ENCODE data around the gene STOML1. TPM values are rescaled to one million over a fixed set of nuclear protein-coding genes. Genes with fewer than 3 reads are reported as not detected.
A peak's percentile ranks its signal among the peaks of the same experiment; 100 is the strongest.

The STOML1 gene
- total RNA-seq, 5 donors from 2014 or later (not counting 1 experiment from before 2014, with no cell fraction given) = 5.1 to 13.4 (median 12.0) TPM

GRCh38 chr15:73986055-73986775, 5.9 kb downstream of the STOML1 start:
- 66% methylated on average over 5 of the region's 7 CpGs for WGBS (ENCODE audit: insufficient coverage)
- DNase-seq (no peak), ATAC-seq (replicated peaks in 1 of 4) (no peak)
- no peak overlapping the region for H3K4me3 Mint-ChIP-seq
- H3K4me1 Mint-ChIP-seq = peaks cover 33 to 39% (median 36%) of the 10 kb centered on the region in 3 donors
- Histone ChIP-seq H3K4me3 (ENCODE audit: control insufficient read depth in 1 of 2, extremely low read depth in 1 of 2, low read length in 1 of 2) (no peak overlapping the region), H3K36me3 (ENCODE audit: control insufficient read depth in 2 of 2, extremely low read depth in 1 of 2, insufficient read depth in 1 of 2, low read length in 1 of 2) (peaks cover 13 to 17% of the 10 kb centered on the region in 2 donors), H3K9me3 (no peaks in the 10 kb centered on the region), H3K27ac (ENCODE audit: low read length) (no peak overlapping the region), H3K27me3 (replicated peaks in 1 of 2; ENCODE audit: control insufficient read depth in 2 of 2, extremely low read depth in 1 of 2, insufficient read depth in 2 of 2, low read length in 1 of 2) (peaks cover 0 to 5% of the 10 kb centered on the region in 2 experiments), H3K4me1 (ENCODE audit: control insufficient read depth in 1 of 2, extremely low read depth in 1 of 2, insufficient read depth in 2 of 2, low read length in 2 of 2) (peaks cover 1 to 39% of the 10 kb centered on the region in 2 experiments)
- peak overlapping the region in 1 of 2 donors; percentile 36 for H3K27ac Mint-ChIP-seq
- peaks cover 25% of the 10 kb centered on the region for H3K36me3 Mint-ChIP-seq
- ChIA-PET CTCF (interaction anchor here in 1 of 2 donors (0.7 to 1.2 kb wide), 3 partner anchors 8 to 17 kb away, joined by 3 to 5 read pairs (median 4); partner anchors contain the start of gene PML), POLR2A (no interaction called here)
- H3K27me3 Mint-ChIP-seq = no peaks in the 10 kb centered on the region
- H3K9me3 Mint-ChIP-seq = no peaks in the 10 kb centered on the region

GRCh38 chr15:73985101-73985873, 6.8 kb downstream of the STOML1 start:
- peak overlapping the region in 1 of 3 donors; percentile 17 for H3K4me3 Mint-ChIP-seq
- 76% methylated on average over 8 of the region's 13 CpGs for WGBS (ENCODE audit: insufficient coverage)
- ChIA-PET CTCF (interaction anchor here in 1 of 2 donors (1.1 to 1.2 kb wide), 2 partner anchors 9 to 12 kb away, joined by 3 to 5 read pairs; partner anchors contain the start of gene PML), POLR2A (no interaction called here)
- H3K27ac ChIP-seq (ENCODE audit: low read length) = no peak overlapping the region
- H3K27ac Mint-ChIP-seq = peak overlapping the region; percentile 23 to 48
- no peaks in the 10 kb centered on the region for H3K9me3 ChIP-seq
- no peaks in the 10 kb centered on the region for H3K9me3 Mint-ChIP-seq
- H3K36me3 Mint-ChIP-seq = peaks cover 25% of the 10 kb centered on the region
- no peak overlapping the region for H3K4me3 ChIP-seq (ENCODE audit: control insufficient read depth in 1 of 2, extremely low read depth in 1 of 2, low read length in 1 of 2)
- H3K4me1 Mint-ChIP-seq = peaks cover 32 to 38% (median 37%) of the 10 kb centered on the region in 3 donors
- ATAC-seq (replicated peaks in 1 of 4) (no peak), DNase-seq (no peak)
- peaks cover 13 to 17% of the 10 kb centered on the region in 2 donors for H3K36me3 ChIP-seq (ENCODE audit: control insufficient read depth in 2 of 2, extremely low read depth in 1 of 2, insufficient read depth in 1 of 2, low read length in 1 of 2)
- peaks cover 0 to 37% of the 10 kb centered on the region in 2 experiments for H3K4me1 ChIP-seq (ENCODE audit: control insufficient read depth in 1 of 2, extremely low read depth in 1 of 2, insufficient read depth in 2 of 2, low read length in 2 of 2)
- peaks cover 0 to 5% of the 10 kb centered on the region in 2 experiments for H3K27me3 ChIP-seq (replicated peaks in 1 of 2; ENCODE audit: control insufficient read depth in 2 of 2, extremely low read depth in 1 of 2, insufficient read depth in 2 of 2, low read length in 1 of 2)
- no peaks in the 10 kb centered on the region for H3K27me3 Mint-ChIP-seq

- peaks cover 0 to 7% of the 10 kb centered on the region in 2 experiments for H3K27me3 ChIP-seq (replicated peaks in 1 of 2; ENCODE audit: control insufficient read depth in 2 of 2, extremely low read depth in 1 of 2, insufficient read depth in 2 of 2, low read length in 1 of 2)
- H3K9me3 Mint-ChIP-seq = no peaks in the 10 kb centered on the region
- WGBS (ENCODE audit: insufficient coverage) = 80% methylated on average over 9 of the region's 13 CpGs
- no peak overlapping the region for H3K4me3 ChIP-seq (ENCODE audit: control insufficient read depth in 1 of 2, extremely low read depth in 1 of 2, low read length in 1 of 2)
- H3K27me3 Mint-ChIP-seq = no peaks in the 10 kb centered on the region
- peaks cover 13 to 17% of the 10 kb centered on the region in 2 donors for H3K36me3 ChIP-seq (ENCODE audit: control insufficient read depth in 2 of 2, extremely low read depth in 1 of 2, insufficient read depth in 1 of 2, low read length in 1 of 2)
- H3K27ac ChIP-seq (ENCODE audit: low read length) = no peak overlapping the region
- no peak for ATAC-seq (replicated peaks in 1 of 4)
- H3K27ac Mint-ChIP-seq = peak overlapping the region; percentile 23 to 48
- H3K9me3 ChIP-seq = no peaks in the 10 kb centered on the region
- peak overlapping the region in 1 of 3 donors; percentile 17 for H3K4me3 Mint-ChIP-seq
- H3K4me1 Mint-ChIP-seq = peaks cover 33 to 37% (median 37%) of the 10 kb centered on the region in 3 donors
- peaks cover 0 to 37% of the 10 kb centered on the region in 2 experiments for H3K4me1 ChIP-seq (ENCODE audit: control insufficient read depth in 1 of 2, extremely low read depth in 1 of 2, insufficient read depth in 2 of 2, low read length in 2 of 2)
- H3K36me3 Mint-ChIP-seq = peaks cover 25% of the 10 kb centered on the region
- CTCF ChIA-PET = no interaction called here
- POLR2A ChIA-PET = no interaction called here
- no peak for DNase-seq
Measured at GRCh38 chr15:73984208-73984979, 7.7 kb downstream of the STOML1 start.

DNA sequence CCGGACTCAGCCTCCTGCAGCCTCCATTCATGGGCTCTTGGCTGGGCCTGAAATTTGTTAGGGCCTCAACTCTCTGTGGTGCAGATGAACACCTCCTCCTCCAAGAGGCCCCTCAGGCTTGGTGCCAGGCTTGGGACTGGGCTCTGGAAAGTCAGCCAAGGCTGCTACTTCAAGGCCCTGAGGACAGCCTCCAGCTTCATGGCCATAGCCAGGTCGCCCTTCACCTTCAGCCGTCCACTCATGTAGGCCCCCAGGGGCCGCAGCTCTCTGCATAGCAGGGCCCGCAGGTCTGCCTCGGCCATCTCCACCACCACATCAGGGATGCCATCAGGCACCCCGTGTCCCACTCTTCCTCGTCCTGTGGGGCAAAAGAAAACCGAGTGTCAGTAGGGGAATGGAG, 8.3 kb downstream of the STOML1 start:
- POLR2A ChIA-PET = no interaction called here

GRCh38 chr15:73983211-73983727, 8.8 kb downstream of the STOML1 start:
- no peak for ATAC-seq (replicated peaks in 1 of 4)
- 84% methylated on average over 10 of the region's 10 CpGs for WGBS (ENCODE audit: insufficient coverage)
- CTCF ChIA-PET = interaction anchor here in 1 of 2 donors (0.6 kb wide), 1 partner anchor 220 kb away, joined by 3 read pairs; the partner anchor contains the start of gene STRA6

More for the DNA sequence above, 8.3 kb downstream of the STOML1 start:
- Histone ChIP-seq H3K36me3 (ENCODE audit: control insufficient read depth in 2 of 2, extremely low read depth in 1 of 2, insufficient read depth in 1 of 2, low read length in 1 of 2) (peaks cover 12 to 17% of the 10 kb centered on the region in 2 donors), H3K27ac (ENCODE audit: low read length) (no peak overlapping the region), H3K4me1 (ENCODE audit: control insufficient read depth in 1 of 2, extremely low read depth in 1 of 2, insufficient read depth in 2 of 2, low read length in 2 of 2) (peaks cover 0 to 37% of the 10 kb centered on the region in 2 experiments), H3K9me3 (no peaks in the 10 kb centered on the region), H3K27me3 (replicated peaks in 1 of 2; ENCODE audit: control insufficient read depth in 2 of 2, extremely low read depth in 1 of 2, insufficient read depth in 2 of 2, low read length in 1 of 2) (peaks cover 0 to 7% of the 10 kb centered on the region in 2 experiments), H3K4me3 (ENCODE audit: control insufficient read depth in 1 of 2, extremely low read depth in 1 of 2, low read length in 1 of 2) (no peak overlapping the region)
- peaks cover 35 to 37% (median 37%) of the 10 kb centered on the region in 3 donors for H3K4me1 Mint-ChIP-seq
- CTCF ChIA-PET = no interaction called here
- H3K4me3 Mint-ChIP-seq = peak overlapping the region in 1 of 3 donors; percentile 11
- 90% methylated on average over 2 of the region's 9 CpGs for WGBS (ENCODE audit: insufficient coverage)
- no peaks in the 10 kb centered on the region for H3K27me3 Mint-ChIP-seq
- H3K9me3 Mint-ChIP-seq = no peaks in the 10 kb centered on the region
- no peak for ATAC-seq (replicated peaks in 1 of 4)
- no peak for DNase-seq
- peaks cover 25% of the 10 kb centered on the region for H3K36me3 Mint-ChIP-seq
- H3K27ac Mint-ChIP-seq = no peak overlapping the region

More at GRCh38 chr15:73983211-73983727, 8.8 kb downstream of the STOML1 start:
- no peaks in the 10 kb centered on the region for H3K9me3 Mint-ChIP-seq
- no peak overlapping the region for H3K4me3 ChIP-seq (ENCODE audit: control insufficient read depth in 1 of 2, extremely low read depth in 1 of 2, low read length in 1 of 2)
- no peak for DNase-seq
- H3K27me3 Mint-ChIP-seq = no peaks in the 10 kb centered on the region
- H3K4me1 Mint-ChIP-seq = peaks cover 35 to 37% (median 37%) of the 10 kb centered on the region in 3 donors
- peaks cover 0 to 37% of the 10 kb centered on the region in 2 experiments for H3K4me1 ChIP-seq (ENCODE audit: control insufficient read depth in 1 of 2, extremely low read depth in 1 of 2, insufficient read depth in 2 of 2, low read length in 2 of 2)
- no peaks in the 10 kb centered on the region for H3K9me3 ChIP-seq
- H3K27ac ChIP-seq (ENCODE audit: low read length) = no peak overlapping the region
- H3K36me3 Mint-ChIP-seq = peaks cover 25% of the 10 kb centered on the region
- peak overlapping the region in 1 of 3 donors; percentile 60 for H3K4me3 Mint-ChIP-seq
- POLR2A ChIA-PET = no interaction called here
- peaks cover 0 to 9% of the 10 kb centered on the region in 2 experiments for H3K27me3 ChIP-seq (replicated peaks in 1 of 2; ENCODE audit: control insufficient read depth in 2 of 2, extremely low read depth in 1 of 2, insufficient read depth in 2 of 2, low read length in 1 of 2)
- peaks cover 8 to 15% of the 10 kb centered on the region in 2 donors for H3K36me3 ChIP-seq (ENCODE audit: control insufficient read depth in 2 of 2, extremely low read depth in 1 of 2, insufficient read depth in 1 of 2, low read length in 1 of 2)
- H3K27ac Mint-ChIP-seq = peak overlapping the region in 1 of 2 donors; percentile 86

Data from T-cell (primary cell).